HG02571 (cell line): Measurements from ENCODE around the gene SULT1E1.

Experiments
- ATAC-seq: cut with Tn5 transposase; IDR thresholded peaks from one replicate; pipeline ENCODE4 v1.9.1; 2021; ENCODE audit warnings: mild to moderate bottlenecking, moderate library complexity; ENCODE audit not compliant: unreplicated experiment

The SULT1E1 gene, protein sequence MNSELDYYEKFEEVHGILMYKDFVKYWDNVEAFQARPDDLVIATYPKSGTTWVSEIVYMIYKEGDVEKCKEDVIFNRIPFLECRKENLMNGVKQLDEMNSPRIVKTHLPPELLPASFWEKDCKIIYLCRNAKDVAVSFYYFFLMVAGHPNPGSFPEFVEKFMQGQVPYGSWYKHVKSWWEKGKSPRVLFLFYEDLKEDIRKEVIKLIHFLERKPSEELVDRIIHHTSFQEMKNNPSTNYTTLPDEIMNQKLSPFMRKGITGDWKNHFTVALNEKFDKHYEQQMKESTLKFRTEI

DNA sequence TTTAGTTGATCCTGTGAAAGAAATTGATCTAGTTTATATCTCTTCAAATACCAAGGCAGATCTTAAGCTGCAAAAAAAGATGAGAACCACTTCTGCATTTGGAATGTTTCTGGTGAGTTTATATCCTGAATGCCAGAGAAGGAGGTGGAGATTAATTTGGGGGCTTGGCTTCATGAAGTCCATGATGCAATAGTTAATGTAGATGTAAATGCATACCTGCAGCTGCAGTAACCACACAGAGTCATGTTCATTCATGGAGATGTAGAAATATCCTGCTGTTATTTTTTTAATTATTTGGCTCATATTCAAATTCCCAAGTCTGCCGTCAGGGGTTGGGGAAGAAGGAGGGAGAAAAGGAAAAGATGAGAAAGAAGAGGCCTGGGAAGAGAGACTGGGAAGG lies at the start of gene SULT1E1:
Gene SULT1E1 (minus strand): TSS at position 94 of the 400 bp plus-strand sequence. CDS start 2,501 bp downstream, outside the sequence.
- ATAC-seq, result no peak

DNA sequence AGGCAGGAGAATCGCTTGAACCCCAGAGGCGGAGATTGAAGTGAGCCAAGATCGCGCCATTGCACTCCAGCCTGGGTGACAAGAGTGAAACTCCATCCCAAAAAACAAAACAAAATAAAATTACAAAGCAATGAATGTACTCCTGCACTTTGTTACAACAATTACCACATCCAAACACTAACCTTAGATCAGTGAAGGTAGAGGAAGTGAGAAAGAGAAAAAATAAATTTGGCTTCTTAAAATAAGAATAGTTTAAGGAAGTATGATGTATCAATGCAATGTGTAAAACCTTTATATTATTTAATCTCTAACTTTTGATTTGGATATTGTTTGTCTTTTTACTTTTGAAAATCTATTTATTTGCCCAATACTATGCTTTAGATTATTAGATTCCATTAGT lies 49.2 kb upstream of the SULT1E1 start:
- ATAC-seq, result no peak

DNA sequence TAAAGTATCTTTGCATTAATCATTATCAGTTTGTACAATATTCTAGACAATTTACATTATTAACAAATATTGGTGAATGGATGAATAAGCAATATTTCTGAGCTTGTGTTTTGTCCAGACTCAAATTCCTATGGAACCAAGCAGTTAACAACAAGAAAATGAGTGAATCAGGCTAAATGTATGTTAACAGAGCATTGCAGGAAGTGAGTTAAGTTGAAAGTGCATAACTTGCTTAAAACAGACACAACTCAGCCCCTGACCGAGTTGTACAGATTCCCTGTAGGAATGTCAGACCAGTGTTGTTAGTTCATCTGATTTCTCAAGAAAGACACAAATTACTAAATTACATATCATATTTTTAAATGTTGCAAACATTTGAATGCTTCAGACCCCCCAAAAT lies 47.2 kb upstream of the SULT1E1 start:
- no peak for ATAC-seq

DNA sequence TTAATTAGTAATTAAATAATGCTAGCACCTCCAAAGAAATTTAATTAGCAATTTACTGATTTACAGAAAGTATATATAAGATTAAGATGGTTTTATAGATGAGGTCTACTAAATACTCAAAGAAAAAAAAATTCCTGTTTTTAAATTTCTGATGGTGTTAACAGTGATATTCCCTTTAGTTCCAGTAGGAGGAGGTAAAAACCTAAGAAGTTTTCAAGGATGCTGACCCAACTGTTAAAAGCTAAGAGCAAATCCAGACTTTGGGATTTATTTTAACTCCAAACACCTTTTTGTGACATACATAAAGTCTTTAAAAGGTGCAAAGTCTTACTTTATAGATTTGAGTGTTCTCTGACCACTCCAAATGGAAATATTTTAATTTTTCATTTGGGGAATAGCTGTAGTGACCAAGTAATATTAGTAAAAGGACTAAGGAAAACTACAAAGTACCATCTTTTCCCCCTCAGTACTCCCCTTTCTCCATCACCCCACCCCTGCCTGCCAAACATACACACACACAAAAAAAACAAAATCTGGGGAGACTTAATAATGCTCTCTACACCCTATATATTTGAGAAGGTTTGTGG lies 36.7 kb upstream of the SULT1E1 start:
- ATAC-seq, result no peak

DNA sequence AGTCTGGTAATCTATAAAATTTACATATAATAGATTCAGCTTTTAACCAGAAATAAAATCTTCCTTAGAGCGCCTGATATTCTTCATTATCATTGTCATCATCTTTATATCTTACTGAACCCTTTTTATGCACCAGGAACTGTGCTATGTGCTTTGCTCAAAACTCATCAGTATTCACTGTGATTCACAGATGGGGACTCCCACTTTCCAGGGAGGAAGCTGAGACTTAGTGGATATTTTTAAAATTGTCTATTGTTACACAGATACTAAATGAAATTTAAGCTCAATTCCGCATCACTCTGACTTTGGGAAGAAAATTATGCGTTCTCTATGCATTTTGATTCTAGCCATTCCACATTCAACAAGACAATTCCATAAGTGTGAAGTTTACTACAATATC lies 34.8 kb upstream of the SULT1E1 start:
- no peak for ATAC-seq

DNA sequence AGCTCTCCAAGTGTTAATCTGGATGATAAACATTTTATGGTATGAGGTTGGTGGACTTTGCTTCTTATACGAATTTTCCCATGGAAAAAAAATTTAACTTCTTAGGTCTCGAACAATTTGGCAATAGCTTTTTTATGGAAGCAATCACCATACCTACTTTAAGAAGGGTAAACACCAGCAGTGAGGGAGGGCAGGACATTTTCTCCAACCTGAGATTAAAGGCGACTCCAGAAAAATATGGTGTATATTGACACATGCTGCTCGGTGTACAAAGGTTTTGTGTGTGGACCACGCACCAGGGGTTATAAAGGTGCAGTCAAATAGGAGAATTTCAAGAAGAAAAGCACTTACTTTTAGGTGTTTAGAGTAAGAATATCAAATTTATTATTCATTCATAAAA lies 34.2 kb upstream of the SULT1E1 start:
- ATAC-seq, result no peak

DNA sequence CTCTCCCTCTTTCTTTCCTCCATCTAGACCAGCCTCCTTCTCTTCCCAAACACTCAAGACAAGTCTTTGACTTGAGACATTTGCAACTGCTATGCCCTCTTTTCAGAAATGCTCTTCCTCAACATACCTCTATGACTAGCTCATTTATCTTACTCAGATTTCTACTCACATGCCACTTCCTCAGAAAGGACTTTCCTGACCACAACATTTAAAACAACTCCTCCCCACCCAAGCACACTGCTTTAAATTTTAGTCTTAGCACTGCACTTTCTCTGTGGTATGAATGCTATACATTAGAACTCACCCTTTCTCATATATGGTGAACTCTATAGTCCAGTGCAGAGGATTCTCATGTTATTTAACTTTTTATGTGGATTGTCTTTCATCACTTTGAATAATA lies 28.4 kb upstream of the SULT1E1 start:
- ATAC-seq, result no peak

DNA sequence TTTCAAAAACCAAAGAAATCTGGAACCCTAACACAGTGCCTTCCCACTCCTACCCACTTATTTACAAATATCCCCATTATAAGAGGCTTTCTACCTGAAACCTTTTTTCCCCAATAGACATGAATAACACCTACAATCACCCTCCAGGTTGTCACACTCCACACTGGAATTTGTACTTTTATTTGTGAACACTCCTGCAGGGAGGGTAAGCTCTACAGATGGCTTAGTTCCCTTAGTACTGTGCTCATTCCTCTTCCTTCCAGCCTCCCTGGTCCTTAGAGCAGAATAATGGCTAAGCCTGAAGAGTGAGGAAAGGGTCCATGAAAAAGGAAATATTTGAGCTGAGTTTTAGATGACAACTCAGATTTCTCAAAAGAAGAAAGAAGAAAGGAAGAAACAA lies 22.2 kb upstream of the SULT1E1 start:
- ATAC-seq, result no peak

DNA sequence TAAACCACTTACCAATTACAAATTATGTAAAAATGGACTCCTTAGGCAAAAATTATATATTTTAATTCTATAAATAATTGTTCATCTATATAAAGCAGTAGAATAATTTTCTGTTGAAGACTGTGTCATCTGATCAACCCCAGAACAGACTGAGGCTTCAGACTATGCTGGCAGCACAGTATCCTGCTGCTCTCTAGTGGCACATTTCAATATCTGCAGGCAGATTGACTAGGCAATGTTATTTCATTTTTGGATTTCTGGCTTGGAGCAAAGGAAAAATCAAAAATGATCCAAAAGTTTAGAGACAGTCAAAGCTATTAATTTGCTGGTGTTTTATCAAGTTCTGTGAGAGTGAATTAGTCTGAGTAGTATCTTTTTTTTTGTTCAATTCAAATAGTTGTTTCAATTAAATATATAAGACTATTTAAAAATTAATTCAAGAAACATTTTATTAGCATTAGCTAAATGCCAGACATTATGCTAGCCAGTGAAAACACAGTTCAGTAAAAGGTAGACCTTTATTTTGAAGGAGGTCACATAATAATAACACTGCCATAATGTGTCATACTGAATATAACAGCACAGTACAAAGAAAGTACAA lies 21.3 kb upstream of the SULT1E1 start:
- no peak for ATAC-seq

DNA sequence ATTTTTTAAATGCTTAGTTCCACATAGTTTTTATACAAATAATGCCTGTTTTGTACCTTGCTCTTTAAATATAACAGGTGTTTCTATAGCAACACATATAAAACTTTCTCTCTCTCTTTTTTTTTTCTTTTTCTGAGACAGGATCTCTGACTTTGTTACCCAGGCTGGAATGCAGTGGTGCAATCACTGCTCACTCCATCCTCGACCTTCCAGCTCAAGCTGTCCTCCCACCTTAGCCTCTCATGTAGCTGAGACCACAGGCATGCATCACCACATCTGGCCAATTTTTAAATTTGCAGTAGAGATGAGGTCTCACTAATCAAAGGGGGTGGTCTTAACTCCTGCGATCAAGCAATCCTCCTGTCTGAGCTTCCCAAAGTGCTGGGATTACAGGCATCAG lies 18.3 kb upstream of the SULT1E1 start:
- ATAC-seq, result no peak

DNA sequence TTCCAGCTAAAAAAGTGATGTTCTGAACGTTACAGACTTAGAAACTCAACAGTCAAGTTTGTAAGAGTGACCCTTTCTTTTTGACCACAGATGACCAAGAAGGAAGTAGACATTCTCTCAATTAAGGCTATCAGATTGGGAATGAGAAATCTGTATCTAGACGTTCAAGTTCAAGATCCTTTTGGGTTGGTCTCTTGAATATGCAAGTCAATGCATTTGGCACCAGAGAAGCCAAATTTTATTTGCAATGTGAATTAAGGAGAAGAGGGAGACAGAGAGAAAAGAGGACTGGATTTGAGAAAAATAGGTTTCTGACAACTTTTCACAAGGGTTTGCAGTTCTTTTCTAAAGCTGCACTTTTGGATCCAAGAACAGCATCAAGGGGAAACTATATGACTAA lies 17.5 kb upstream of the SULT1E1 start:
- no peak for ATAC-seq

DNA sequence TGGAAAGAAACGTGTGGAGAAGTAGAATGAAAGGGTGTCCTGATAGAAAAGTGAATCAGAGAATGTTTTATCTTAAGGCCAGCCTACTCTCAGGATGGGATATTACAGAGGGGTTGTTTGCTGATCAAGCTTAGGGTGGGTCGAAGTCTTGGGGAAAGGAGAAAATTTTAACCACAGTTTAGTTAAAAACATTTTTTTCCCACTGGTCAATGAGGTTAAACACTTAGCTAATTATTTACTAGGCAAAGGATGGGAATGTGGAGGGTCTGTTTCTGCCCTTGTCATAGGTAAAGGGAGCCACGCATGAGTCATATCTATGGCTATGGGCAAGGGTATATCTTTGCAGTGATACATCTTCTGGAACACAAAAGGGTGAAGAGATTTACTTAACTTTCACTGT lies 16.1 kb upstream of the SULT1E1 start:
- no peak for ATAC-seq

DNA sequence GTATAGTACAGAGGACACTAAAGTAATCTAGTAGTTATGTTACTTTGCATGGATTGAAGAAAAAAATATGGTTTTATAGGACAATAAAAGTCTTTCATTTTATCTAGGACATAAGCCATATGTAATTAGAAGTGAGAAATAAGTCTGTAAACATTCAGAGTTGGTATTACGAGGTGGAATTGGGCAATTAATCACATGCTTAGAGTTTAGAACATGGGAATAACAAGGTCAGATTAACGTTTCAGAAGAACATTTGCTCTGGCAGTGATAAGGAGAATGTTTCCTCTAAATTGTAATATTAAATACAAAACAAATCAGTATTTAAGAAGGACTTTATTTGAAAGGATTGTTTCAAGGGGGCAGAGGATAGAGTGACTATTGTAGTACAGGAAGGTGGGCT lies 15.6 kb upstream of the SULT1E1 start:
- no peak for ATAC-seq

DNA sequence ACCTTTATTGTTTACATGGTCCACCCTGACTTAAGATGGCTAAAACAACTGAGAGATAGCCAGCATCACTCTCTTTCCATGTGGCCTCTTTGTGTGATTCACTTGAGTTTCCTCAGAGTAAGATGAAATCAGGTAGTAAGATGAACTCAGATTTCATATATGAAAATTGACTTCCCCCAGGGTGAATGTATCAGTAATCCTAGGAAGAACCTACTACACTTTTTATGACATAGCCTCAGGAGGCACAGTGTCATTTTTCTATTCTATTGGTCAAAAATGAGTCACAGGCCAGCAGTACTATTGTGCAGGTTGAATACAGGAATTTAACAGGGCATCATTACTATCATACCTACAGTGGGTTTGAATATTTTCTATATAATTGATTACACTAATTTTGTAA lies 14.6 kb upstream of the SULT1E1 start:
- ATAC-seq, result no peak

DNA sequence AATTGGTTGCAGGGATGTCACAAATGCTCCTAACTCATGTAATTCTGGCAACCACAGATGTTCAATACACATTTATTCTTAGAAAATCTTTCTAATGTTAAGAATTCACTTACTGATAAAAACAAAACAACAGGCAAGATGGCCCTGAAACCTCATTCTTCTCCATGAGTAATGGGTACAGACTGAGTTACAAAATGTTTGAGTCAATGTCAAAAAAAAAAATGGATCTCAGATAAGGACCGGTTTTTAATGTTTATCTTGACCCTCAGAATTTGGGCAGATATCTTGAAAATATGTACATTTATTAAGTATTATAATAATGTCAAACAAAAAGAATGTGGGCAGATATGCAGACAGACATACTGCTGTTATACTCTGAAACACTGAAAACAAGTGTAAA lies 1.8 kb upstream of the SULT1E1 start:
- no peak for ATAC-seq

DNA sequence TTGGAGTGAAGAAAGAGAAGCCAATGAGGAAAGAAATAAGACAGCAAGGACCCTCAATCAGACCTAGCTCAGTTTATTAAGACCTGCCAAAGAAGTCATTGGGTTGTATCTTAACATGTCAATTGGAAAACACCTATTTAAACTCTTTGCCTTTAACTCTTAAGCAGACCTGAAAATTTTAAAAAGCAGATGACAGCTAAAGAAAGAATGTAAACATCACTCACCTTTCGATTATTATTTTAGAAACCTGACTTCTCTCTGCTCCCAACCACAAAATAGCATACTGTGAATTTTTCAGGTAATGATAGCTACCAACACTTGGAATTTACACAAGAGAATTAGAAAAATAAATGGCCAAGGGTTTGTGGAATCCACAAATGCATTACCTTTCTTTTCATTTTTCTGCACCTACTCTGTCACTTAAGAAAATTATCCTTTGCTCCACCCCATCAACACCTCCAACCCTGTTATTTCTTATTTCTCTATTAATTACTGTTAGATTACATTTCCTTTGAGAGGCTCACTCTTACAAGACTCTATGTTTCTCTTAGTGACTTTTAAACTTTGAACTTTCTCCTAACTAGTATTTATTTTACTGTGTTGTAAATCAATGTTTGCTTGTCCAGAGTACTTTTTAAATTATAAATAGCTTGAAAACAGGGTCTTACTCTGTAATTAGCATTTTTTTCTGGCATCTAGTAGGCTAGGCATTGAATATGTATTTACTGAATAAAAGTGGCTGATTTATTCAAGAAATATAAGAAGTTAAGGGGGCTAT lies 765 bp upstream of the SULT1E1 start:
- no peak for ATAC-seq

DNA sequence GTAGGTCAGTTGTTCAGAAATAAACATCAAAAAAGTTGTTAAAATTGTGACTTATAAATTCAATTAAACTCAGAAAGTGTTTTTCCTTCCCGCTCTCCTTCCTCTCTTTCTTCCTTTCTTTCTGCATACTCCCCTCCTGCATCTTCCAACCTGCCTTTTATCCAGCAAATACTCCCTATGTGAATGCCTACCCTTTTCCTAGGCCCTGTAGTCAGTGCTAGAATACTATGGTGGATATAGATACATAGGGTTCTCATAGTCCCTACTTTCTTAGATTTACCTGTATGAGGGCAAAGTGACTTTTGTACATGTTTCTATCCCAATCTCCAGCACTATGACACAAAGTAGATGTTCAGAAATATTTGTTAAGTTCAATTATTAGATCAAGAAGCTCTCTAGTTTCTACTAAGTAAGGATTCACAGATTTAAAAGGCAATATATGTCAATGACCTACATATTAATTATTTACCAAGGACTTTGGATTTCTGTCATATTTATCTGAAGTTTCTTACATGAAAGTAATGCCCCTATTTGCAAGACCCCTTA lies 732 bp downstream of the SULT1E1 start:
- no peak for ATAC-seq

DNA sequence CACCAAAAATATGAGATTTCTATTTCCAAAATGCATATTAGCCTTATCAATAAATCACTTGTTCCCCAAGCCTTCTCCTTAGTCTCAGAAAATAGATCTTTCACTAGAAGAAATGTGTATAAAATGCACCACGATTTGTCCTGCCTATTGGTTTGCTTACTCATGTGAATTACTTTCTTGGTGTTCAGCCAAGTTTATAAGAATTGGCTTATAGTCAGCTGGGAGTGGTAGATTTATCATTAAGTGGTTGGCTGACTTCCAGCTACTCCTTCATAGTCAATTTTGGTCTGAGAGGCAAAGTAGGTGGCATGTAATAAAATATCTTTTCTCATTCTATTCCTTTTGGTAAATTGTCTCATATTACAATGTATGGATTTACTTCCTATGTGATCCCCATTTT lies 1.3 kb downstream of the SULT1E1 start:
- no peak for ATAC-seq

DNA sequence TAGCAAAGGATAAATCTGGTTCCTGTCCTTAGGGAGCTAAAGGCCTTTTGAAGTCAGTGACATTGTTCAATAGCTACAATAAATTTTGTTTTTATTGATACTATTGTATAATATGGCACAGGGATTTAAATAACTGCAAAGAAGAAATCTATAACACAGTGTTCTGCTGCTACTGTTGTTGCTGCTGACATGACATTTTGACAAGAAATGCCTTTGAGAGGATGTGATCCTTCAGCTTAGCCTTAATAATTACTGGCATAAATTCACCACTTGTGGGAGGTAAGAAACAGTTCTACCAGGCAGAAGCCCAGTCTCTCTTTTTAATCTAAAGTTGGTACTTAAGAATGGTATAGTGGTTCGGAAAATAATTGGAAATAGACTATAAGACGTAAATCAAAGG lies 4.1 kb downstream of the SULT1E1 start:
- no peak for ATAC-seq

DNA sequence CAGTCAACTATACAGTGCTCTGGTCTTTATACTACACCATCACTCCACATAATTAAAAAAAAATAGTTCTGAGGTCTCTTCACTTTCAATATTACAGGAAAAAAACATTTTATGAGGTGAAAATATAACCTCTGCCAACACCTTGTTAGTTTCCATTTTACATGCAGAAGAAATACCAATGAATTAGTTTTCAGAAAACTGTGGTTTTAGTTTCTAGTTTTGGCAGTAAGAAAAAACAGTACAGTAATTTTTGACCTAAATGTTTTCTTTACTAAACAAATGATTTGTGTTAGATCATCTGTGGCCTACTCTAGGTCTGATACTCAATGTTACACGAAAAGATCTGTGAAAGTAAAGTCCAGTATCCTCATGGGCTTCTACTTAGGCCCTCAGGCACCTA lies 10.0 kb downstream of the SULT1E1 start:
- ATAC-seq, result peak; percentile 77

DNA sequence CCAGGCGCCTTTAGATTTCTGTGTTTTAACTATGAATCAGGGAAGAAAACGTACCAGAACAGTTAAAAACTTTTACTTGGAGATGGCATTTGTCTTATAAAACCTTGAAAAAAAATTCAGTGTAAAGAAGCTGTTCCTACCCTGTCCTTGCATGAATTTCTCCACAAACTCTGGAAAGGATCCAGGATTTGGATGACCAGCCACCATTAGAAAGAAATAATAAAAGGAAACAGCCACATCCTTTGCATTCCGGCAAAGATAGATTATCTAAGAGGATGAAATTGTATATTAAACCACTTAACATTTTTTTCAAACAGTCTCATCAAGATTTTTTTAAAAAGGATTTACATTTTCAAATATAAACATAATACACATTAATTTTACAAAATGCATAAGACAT lies 10.6 kb downstream of the SULT1E1 start:
- ATAC-seq, result no peak

DNA sequence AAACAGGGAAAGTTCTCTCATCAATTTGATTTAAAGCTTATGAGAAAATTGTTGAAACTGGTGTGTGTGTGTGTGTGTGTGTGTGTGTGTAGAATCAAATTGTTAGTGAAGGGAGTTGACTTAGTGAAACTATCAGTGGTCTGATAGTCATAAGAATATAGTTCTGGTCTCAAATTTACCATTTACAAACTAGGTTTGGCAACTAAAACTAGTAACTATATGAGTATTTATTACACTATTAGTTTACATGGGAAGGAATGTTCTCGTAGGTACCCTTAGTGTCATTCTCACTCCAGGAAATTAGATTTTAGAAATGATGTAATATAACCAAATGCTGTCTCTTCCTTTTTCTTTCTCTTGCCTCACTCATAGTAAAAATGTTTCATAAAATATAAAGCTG lies 11.9 kb downstream of the SULT1E1 start:
- no peak for ATAC-seq
